NOMO-1 treated with dmso at 0.1 percent for 144 hours (cell line): ENCODE data around the gene STRC.
"Not testable (repeated sequence)": the region's sequence is repeated elsewhere in the genome, so short reads cannot be mapped to it uniquely, and the experiment has no call there.

ENCODE experiments used
- DNase-seq: peaks from one replicate; lab custom pipeline; 2025; ENCODE audit not compliant: unreplicated experiment; lab: John Stamatoyannopoulos, UW

Gene STRC

GRCh38 chr15:43566615-43567014, 52.0 kb downstream of the STRC start:
- not testable (repeated sequence) for DNase-seq

GRCh38 chr15:43563793-43564192, 54.8 kb downstream of the STRC start:
- not testable (repeated sequence) for DNase-seq

GRCh38 chr15:43562753-43563152, 55.8 kb downstream of the STRC start:
- DNase-seq: not testable (repeated sequence)

- no peak for DNase-seq
These were observed 65.6 kb downstream of the STRC start for GRCh38 chr15:43552986-43553385.

- no peak for DNase-seq
These were observed 66.3 kb downstream of the STRC start for GRCh38 chr15:43552256-43552655.

- no peak for DNase-seq
These were observed 67.9 kb downstream of the STRC start for GRCh38 chr15:43550527-43551363.
